Stimulated activated CD8-positive, alpha-beta memory T cell treated with anti-CD3 and anti-CD28 coated beads, Interleukin-12 subunit alpha, Interleukin-12 subunit beta, amount 100 ng/mL, for 24 hours (primary cell): ENCODE results near the gene BMP6.

Source experiments
- DNase-seq: peaks from one replicate; pipeline ENCODE4 v3.0.0-alpha.2; 2020; ENCODE audit errors: extremely low read depth

BMP6 gene

DNA sequence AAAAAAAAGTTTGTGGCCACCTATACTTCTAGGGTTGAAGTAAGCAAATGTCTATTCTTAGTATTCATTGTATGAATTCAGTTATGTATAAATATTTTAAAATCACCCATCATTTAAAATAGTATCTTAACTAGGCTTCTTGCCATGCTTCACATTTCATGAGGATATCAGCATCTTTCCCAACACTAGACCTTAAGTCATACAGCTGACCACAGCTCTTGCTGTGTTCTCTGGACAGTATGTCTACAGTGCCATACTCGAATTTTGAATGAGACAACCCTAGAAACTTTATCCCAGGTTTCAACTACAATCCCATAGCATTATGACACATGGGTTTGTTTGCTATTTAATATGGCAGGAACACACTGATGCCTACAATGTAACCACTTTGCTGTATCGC is 179.5 kb downstream of the BMP6 start:
- no peak for DNase-seq

DNA sequence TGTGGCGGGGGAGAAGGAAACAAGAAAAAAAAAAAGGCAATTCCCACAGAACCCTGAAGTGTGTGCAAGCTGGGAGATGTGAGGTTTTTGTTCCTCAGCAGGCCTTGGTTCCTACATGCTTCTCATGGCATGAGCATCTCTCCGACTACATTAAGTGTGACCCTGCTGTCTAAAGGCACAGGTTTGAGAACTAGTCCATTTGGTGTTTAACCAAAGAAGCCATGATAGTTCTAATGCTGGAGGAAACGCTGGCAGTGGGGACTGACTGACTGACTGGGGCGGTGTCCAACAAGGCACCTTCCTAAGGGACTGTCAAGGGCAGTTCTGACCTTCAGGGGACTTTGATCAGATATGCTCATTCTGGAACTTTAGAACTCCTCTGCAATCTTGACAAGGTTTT is 180.8 kb downstream of the BMP6 start:
- no peak for DNase-seq

DNA sequence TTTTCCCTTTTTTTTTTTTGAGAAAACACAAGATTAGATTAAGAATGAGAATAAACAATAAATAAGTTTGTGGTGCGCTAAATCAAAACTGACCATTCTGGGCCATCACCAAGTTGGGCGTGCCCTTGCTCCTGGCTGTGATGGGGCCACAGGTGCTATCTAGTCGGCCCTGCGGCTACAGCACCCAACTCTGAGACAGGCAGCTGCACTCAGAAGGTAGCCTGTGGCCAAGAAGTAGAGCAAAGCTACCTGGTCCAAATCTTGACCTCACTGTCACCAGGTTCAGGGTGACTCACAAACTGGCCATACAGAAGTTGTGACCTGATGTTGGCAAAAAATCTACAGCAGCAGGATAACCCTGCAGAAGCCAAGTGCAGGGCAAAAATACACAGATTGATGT is 181.3 kb downstream of the BMP6 start:
- DNase-seq = no peak

DNA sequence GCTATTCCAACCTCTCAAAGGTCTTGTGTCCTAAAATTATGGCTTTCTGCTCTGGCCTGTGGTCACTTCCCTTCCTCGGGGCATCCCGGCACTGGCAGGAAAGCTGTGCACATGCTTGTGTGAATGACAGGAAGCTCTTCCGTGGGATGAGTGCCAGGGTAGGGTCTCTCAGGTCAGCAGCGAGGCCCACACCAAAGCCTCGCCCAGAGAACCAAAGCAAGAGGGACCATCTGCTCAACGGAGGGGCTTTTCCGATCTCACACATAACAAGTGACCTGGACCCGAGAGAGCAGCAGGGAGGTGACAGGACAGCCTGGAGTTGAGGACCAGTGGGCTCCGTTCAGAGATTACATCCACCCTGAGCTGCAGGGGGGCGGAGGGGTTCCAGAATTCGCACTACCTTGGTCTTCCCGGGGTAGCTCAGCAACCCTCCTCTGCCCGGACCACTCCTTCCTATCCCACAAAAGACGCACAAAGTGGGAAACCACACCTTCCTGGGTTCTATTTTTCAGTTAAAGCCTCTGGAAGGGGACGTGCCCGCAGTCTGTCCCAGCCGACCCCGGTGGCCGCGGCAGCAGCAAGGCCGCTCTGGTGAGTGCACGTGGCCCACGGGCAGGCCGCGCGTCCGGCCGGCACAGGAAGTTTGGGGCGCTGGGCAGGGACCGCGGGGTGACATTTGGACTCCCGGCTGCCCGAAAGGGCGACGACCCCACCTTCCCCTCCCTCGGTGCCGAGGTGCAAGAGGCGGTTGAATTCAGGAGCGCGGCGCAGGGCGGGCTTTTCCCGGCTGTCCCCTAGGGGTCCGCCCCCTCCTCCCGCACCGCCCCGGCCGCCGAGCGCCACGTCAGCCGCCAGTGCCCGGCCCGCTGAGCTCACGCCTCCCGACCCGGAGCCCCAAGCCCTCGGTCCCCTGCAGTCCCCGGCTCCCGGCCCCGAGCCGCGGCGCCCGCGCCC is 183.7 kb downstream of the BMP6 start:
- DNase-seq = no peak

DNA sequence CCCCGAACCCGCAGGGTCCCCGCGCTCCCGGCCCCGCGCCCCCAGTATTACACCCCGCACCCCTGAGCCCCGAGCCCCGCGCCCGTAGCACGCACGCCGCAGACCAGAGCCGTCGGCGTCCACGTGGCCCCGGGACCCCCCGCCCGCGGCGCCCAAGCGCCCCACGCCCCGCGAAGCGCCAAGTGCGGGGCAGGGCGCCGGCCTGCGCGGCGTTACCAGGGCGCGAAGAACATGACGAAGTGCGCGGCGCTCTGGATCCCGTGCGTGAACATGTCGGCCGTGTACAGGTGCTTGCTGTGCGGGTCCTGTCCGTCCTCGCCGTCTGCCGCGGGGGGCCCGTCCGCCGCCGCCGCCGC is 184.4 kb downstream of the BMP6 start:
- no peak for DNase-seq

DNA sequence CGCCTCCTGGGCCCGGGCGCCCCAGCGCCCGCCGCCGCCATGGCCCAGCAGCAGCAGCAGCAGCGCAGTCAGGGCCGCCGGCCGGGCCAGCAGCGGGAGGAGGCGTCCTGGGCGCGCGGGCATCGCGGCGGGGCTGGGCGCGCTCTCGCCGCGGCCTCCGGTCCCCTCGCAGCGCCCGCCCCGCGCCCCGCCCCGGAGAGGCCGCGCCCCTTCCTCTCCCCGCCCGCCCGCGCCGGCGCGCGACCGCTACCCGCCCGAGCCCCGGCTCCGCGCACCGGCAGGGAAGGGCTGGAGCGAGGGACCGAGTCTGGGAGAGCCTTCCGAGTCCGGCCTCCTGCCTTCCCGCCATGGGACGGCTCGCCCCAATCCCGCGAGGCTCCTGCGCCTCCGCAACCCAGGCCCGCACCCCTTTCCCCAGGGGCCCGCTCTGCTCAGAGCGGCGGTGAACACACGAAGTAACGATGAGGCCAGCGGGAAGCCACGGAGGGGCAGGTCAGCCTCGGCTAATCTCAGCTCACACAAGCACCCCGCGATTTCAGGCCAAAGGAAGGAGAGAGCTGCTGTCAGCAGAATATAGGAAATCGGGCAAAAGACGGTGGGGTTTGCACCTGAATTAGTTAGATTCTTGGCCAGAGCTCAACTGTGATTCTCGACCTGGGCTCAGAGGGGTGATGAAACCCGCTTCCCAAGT is 184.9 kb downstream of the BMP6 start, which contains the start of gene TXNDC5:
Gene TXNDC5 (minus strand): TSS at position 135 of the 691 bp plus-strand sequence. CDS start 12 bp downstream, at position 123.
- peak; percentile 31 for DNase-seq

DNA sequence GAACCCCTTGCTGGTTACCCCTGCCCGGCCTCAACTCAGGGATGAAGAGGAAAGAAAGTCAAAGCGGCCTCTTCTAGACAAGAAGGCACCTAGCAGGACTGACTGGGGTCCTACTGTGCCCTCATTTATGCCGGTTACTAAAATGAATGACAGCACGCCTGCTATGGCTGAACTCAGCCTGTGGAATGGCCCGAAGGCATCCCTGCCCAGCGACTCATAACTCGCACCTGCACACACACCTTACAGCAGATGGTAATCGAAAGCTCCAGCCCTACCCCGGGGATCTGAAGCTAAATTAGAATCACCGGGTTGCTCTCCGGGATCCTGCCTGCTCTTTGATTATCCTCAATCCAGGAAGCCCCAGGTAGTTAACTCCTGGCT is 185.4 kb downstream of the BMP6 start:
- DNase-seq = no peak

DNA sequence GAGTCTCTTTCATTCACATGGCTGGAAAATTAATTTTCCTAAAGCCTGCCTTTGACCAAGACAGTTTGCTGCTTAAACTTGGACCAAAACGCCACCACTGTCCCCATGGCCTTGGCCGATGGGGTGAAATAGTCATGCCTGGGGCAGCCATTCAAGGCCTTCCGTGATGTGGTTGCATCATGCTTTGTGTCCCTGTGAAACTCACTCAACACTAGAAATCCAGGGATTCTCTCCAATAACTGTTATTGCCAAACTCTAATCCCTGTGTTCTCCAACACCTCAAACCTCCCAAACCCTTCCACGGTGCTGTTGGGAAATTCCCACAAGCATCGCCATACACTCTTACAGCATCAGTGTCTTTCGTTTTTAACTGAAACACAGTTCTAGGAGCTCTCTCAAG is 186.1 kb downstream of the BMP6 start:
- DNase-seq = no peak

DNA sequence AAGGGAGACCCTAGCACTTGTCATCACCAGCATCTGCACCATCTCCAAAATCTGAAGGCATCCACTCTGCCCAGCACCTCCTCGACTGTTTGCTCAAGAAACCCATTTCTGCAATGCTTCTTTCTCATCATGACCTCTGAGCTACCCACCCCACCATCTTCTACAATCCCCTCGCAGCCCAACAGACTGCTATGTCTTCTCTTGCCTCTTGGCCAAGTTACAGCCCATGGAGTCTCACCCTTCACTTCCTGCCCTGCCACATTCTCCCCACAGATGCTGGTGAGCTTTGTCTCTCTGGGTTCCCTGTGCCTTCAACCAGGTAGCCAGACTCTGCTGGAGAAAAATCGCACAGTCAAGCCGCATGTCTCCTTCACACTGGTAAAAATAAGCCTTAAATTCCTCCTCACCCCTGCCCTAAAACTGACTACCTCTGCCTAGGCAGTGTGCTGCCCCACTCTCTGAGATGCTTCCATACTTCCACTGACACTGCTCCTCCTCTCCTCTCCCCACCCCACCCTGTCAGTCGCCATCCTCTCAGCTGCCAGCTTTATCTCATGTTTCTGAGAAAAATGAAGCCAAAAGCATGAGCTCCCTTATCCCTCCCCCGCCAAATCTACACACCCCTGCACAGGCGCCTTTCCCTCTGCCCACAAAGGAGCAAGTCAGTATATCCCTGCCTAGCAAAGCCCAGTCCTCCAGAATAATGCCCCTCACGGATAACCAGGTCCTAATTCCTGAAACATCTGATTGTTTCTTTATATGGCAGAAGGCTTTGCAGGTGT is 187.0 kb downstream of the BMP6 start:
- no peak for DNase-seq

DNA sequence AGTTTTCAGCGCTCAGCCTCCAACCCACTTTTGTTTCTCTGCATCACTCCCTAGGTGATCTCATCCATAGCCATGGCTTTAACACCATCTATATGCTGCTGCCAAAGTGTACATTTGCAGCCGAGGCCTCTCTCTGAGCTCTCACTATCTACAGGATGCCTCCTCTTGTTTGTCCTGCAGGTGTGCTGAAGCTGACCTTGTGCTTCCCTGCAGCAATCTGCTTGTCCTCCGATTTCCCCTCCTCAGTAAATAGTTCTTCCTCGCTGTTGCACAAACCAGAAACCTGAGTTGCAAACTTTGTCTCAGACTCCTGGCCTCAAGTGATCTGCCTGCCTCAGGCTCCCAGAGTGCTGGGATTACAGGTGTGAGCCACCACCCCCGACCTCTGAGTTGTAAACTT is 188.4 kb downstream of the BMP6 start:
- no peak for DNase-seq

DNA sequence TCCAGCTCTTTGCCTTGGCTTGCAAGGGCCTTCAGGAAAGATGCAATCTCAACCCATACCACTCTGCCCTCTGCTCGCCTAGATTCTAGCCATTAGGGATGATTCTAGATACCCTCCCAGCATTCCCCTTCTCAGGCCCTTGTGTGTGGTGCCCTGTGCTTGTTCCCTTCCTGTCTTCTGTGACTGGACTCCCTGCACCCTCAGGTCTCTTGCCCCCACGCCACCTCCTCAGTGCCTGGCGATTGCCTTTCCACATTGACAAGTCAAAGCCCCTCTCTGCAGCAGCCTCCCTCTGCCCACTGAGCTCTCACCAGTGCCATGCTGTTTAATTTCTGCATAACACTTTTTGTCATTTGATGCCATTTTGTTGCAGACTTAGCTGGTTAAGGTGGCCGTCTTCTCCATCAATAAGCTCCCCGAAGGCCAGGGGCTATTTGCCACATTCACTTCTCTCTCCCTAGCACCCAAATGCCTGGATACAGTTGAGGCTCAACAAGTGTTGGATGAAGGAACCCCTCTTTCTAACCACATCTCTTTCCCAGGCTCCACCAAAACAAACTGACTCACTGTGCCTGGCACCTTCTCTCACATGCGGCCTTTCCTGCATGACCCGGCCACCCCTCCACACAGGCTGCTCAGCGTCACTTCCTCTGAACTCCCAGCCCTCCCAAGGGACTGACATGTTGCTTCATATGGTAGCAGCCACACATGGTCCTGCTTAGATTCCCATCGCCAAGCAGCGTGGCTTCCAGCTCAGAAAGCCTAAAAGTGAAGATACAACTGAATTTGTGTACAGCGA is 189.3 kb downstream of the BMP6 start:
- no peak for DNase-seq

DNA sequence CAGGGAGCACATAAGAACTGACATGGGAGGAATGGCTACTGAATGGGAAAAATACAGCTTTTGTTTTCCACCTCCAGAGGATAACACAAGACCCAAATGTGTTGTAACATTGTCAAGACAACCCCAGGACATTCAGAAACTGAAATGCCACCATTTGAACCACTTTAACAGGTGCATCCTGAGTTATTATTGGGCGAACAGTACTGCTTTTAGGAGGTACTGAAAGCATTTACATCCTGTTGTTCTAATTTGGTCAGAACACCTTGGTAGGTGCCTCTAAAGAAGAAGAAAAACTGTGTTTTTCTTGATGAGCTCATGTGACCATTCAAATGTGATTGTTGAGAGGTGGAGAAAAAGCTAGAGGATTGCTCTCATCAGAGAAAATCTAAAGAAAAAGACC is 191.1 kb downstream of the BMP6 start:
- DNase-seq = no peak

DNA sequence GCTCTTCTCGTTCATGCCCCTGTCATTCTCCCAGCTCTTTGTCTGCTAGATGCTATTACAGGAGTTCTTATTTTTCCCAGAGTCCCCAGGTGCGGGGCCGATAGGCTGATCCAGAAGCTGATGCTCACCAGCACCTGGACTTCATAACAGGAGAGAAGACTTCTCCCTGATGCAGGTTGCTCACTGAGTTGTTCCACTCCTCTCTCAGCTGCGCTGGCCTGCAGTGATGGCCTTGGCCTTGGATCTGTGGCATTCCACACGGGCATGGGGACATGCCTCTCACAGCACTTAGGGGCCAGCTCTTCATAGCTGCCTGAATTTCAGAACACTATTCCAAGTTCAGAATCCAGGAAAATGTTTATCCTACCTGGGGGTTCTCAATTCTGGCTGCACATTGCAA is 191.8 kb downstream of the BMP6 start:
- DNase-seq = no peak

DNA sequence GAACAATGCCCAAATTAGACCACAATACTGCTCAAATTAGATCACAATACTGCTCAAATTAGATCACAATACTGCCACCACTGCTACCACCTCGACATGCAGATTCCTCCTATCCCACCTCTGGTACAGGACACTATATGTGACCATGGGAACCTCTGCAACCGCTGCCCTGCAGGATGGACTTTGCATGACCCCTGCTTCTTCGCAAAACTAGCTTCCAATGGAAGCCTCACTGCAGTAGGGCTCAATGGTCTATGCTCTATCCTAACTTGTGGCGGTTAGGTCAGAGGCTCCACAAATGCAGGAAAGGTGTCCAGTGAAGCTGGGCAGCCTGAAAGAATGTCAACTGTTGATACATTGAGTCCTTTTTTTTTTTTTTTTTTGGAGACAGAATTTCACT is 192.5 kb downstream of the BMP6 start:
- no peak for DNase-seq

DNA sequence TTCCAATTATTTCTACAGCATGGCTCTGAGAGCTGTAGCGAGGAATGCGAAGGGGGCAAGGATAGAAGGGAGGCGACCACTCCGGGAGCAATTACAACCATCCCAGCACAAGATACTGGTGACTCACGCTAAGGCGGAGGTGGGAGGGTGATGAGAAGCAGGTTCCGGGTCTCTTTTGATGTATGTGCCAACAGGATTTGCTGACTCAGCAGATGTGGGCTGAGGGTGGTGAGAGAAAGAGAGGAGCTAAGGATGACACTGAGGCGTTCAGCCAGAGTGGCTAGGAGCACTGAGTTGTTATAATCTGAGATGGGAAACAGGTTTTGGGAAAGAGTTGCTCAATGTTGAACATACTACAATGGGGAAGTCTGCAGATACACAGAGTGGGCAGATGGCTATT is 194.0 kb downstream of the BMP6 start:
- DNase-seq = no peak

DNA sequence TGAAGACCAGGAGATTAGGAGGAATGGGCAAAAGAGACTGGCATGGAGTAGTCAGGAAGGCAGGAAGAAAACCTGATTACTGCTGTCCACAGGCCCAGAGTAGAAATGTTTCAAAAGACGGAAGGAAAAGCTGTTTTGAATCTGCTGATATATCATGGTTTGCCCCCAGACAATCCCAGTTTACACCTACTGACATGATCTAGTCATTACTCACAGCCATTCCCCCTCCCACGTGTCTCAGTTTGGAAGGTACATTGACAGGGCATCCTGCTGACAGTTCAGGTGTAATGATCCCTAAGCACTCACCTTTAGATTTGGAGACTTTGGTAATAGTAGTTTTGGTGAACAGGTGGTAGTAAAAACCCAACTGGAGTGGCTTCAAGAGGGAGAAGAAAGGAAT is 194.5 kb downstream of the BMP6 start:
- DNase-seq = no peak

DNA sequence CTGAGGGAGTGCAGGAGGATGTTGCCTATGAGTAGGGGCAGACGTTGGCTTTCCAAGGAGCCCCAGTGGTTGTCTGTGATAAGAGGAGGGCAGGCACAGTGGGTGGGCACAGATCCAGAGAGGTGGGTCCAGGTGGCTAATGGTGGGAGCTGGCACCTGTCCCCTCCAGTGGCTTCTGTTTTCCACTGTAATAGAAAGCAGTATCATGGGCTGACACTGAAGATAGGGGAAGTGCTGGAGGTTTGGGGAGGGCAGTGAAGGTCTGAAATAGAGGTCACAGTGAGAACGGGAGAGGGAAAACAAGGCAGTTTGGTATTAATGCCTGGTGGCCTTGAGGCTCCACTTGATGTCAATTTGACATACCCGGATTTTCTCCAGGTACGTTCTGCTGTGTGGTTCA is 195.1 kb downstream of the BMP6 start:
- DNase-seq = no peak

DNA sequence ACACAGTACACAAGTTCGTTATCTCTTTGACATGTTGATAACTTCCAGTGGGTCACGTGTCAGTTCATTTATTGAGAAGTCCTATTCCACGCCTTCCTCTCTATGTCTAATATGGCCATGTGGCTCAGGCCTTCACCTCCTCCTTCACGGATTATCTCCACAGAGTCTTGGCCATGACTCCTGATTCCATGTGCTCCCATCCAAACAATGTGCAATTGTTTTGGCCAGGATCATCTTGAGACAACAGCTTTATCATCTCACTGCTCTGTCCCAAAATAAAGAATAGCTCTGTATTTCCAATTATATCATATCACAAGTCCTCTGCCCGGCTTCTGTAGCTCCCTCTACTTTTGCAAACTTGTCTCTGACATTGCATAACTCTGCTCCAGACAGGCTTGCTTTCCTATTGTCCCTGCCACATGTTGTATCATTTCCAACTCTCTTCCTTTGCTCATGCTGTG is 195.8 kb downstream of the BMP6 start:
- DNase-seq = no peak

DNA sequence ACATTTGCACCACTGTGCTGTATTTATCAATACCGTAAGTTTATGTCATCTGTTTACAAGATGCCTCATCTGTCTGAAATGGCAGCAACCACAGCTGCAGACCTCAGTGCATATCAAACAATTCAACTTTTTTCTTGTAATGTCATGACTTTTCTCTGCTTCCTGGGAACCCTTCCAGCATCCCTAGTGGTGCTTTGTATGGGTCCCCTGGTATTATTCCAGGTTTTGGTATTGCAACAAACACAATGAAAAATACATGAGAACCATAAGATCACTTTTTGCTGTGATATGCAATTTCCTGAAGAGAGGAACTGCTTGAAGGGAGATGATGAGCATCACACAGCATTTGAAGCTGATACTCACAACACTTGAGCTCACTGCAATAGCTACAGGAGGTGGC is 196.7 kb downstream of the BMP6 start:
- no peak for DNase-seq

DNA sequence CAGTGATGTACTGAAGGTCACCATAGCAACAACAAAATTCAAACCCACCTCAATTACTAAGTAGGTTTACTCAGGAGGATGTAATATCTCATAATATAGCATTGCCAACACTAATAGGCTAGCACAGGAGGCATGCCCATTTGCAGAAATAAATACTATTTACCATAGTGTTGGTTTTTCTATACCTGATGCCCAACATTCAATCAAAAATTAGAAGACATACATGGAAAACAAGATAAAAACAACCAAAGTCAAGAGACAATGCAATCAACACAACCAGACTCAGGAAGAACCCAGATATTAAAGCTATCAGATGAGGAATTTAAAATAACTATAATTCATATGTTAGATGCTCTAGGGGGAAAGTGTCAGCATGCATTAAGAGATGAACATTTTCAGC is 199.0 kb downstream of the BMP6 start:
- DNase-seq = no peak
